Fibroblast of skin of abdomen (primary cell): ENCODE measurements around the gene TPRN.

ENCODE experiments used
- DNase-seq: peaks from one replicate; pipeline ENCODE4 v3.0.0-alpha.2; 2013

TPRN gene

DNA sequence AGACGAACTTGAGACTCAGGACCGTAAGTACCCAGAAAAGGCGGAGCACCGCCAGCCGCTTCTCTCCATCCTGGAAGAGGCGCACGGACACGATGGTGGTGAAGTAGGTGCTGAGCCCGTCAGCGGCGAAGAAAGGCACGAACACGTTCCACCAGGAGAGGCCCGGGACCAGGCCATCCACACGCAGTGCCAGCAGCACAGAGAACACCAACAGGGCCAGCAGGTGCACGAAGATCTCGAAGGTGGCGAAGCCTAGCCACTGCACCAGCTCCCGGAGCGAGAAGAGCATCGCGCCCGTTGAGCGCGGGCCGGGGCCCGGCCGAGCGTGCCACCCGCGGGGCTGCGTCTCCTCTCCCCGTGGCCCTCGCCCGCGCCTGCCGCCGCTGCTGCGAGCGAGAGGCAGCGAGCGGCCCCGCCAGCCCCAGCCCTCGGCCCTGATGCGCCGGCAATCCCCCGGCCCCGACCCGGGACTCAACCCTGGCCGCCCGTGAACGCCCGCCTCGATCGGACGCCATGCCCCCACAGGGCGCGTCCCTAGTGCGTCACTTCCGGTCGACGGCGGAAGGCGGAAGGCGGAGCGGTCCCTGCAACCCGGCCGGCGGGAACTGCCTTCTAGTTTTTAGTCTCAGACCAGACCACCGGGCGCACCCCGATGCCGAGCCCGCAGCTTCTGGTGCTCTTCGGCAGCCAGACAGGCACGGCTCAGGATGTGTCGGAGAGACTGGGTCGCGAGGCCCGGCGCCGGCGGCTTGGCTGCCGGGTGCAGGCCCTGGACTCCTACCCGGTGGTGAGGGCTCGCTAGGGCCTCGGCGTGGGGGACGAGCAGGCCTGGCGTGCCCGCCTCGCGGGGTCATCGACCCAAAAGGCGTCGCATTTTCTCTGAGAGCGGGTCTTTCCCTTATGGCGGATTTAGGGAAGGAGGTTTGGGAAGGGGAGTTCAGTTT lies 4.9 kb upstream of the TPRN start, which contains the start of the genes NDOR1 and TMEM203:
TSS of gene NDOR1 (plus strand) at position 575 of the 944 bp plus-strand sequence. CDS start at position 653, 78 bp downstream.
TSS of gene TMEM203 (minus strand) at position 523 of the 944 bp plus-strand sequence. CDS start at position 289, 234 bp downstream.
- DNase-seq = peak; percentile 85

DNA sequence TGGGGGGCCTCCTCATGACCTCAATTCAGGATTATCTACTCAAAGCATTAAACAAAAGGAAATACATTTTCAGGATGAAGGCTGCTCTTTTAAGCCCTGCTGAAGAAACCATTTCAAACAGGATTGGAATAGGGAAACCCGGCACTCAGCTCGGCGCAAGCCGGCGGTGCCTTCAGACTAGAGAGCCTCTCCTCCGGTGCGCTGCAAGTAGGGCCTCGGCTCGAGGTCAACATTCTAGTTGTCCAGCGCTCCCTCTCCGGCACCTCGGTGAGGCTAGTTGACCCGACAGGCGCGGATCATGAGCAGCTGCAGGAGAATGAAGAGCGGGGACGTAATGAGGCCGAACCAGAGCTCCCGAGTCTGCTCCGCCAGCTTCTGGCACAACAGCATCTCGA lies 4.2 kb upstream of the TPRN start:
- DNase-seq = no peak

DNA sequence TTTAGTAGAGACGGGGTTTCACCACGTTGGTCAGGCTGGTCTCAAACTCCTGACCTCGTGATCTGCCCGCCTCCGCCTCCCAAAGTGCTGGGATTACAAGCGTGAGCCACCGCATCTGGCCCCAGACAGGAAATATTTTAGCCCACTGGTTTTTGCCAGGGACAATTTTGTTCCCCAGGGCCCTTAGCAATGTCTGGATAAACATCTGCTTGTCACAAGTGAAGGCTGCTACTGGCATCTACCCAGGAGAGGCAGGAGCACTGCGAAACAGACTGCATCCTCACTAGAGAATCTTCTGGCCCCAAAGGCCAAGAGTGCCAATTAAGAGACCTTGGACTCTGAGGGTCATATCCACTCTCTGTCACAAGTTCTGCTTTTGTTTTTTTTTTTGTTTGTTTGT lies 2.4 kb upstream of the TPRN start:
- no peak for DNase-seq

DNA sequence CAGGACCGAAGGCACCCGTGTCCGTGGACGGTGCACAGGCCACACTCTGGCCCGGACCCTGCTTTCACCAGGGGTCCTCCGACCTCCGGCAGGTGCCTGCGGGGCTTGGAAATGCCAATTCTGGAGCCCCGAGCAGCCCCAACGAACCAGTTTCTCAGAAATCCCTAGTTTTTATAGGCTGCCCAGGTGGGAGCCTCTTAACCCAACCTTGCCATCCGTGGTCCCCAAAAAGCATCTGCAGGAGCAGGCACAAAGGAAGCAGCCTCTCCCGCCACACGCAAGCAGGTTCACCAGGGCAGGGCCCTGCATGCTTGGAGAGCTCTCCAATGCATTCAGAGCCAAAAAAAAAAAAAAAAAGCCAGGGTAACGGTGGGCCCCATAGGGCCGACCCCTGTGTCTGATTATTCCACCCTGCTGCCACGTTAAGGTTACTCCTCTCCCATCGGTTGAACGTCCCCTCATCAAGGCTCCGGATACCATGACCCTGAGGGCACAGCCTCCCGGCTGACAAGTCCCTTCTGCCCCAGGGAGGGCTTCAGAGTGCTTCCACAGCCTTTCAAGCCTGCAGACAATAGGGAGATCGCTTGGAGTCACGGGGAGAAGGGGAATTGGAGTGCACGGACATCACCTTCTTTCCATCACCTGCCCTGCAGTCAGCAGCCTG lies 796 bp upstream of the TPRN start:
- DNase-seq = no peak

- DNase-seq = no peak
Measured at GRCh38 chr9:137199411-137200121, 975 bp downstream of the TPRN start.

- no peak for DNase-seq
Measured at GRCh38 chr9:137198902-137199283, 1.6 kb downstream of the TPRN start.

GRCh38 chr9:137198051-137198901 lies 2.3 kb downstream of the TPRN start:
- no peak for DNase-seq

DNA sequence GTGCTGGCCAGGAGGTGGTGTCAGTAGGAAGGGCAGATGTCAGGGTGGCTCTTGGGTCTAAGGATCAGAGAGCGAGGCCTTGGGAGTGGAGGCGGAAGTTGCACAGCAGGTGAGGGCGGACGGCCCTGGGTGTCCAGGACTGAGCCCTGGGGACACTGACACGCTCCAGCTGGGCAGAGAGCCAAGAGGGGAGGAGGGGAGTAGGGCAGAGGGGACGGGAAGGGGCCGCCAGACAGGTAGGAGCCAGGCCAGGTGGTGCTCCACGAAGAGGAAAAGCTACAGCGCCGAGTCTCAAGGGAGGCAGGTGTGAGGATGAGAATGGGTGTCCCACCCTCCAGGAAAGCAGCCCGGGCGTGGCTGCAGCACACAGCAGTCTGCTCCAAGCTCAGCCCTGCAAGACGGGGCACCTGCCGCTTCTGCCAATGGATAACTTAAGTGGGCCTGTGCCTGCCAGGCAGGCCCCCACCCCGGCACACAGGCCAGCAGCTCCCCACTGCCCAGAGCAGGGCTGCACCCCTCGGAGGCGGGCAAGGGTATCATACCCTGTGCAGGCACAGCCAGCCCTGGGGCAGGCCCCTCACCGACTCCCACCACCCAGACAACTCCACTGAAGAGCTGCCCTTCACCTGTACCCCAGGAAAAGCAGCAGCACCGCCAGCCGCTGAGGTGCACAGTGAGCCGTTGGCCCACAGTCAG lies 4.9 kb downstream of the TPRN start:
- no peak for DNase-seq

- DNase-seq = no peak
Measured at GRCh38 chr9:137194909-137195308, 5.6 kb downstream of the TPRN start.

- no peak for DNase-seq
Measured at GRCh38 chr9:137194388-137194787, 6.2 kb downstream of the TPRN start.

DNA sequence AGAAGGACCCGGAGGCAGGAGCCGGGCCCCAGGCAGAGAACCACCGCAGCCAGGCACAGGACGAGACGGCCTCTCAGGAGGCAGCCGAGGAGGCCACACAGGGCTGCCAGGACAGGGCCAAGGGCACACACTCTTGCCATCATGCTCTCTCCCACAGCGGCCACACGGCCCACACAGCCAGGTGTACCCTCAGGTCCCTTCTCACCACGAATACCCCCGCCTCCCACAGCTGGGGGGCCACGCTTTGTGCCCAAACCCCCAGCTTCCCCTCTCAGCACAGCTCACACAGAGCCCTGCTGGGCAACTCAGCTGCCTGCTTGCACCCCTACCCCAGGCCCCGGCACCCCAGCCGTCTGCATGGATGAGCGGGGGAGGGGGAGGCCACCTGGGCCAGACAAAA lies 6.8 kb downstream of the TPRN start:
- DNase-seq = no peak

- DNase-seq = no peak
Measured at GRCh38 chr9:137192859-137193258, 7.7 kb downstream of the TPRN start.

GRCh38 chr9:137192448-137192780 lies 8.1 kb downstream of the TPRN start:
- no peak for DNase-seq

DNA sequence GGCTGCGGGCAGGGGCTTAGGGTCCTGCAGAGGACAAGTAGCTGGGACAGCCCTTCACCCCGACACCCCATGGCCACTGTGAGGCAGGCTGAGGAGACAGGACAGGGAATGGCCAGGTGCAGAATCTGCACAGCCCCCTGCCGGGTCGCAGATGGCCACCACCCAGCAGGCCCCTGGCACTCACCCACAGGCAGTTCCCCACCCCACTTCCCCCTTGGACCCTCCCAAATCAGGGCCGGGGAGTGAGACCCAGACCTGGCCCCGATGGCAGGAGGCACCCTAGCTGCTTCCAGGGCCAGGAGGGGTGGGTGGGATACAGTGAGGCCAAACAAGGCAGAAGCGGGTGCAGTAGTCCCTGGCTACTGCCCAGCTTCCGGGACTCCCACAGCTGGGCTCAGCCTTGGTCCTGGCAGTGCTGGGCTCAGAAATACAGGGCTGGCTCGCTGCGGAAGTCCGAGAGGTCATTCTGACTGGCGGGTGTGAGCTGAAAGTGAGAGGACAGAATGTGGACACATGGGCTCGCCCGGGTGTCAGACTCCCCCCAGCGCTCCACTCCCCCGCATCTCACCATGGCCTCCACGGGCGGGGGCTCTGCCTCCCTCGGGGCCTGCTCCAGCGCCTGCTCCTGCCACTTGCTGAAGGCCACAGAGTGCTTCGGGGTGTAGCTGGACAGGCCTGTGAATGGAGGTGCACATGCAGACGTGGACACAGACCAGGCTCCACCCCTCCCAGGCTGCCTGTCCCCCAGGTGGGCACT lies 8.7 kb downstream of the TPRN start:
- no peak for DNase-seq

DNA sequence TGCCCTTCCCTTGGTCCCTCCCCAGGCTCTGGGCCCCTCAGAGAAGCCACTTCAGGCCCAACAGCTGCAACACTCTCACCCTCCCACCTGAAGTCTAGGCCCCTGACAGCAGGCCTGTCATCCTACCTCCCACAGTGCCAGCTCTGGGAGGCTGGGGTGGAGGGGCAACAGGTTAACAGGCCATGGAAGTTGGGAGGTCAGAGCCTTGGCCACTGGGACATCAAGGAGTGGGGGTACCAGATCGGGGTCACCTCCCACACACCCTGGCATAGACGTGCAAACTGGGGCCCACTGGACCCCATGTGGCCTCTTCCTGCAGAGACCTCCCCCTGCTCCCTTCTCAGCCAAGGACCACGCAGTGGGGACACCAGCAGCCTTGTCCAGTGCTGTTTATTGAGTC lies 9.3 kb downstream of the TPRN start:
- DNase-seq = no peak

DNA sequence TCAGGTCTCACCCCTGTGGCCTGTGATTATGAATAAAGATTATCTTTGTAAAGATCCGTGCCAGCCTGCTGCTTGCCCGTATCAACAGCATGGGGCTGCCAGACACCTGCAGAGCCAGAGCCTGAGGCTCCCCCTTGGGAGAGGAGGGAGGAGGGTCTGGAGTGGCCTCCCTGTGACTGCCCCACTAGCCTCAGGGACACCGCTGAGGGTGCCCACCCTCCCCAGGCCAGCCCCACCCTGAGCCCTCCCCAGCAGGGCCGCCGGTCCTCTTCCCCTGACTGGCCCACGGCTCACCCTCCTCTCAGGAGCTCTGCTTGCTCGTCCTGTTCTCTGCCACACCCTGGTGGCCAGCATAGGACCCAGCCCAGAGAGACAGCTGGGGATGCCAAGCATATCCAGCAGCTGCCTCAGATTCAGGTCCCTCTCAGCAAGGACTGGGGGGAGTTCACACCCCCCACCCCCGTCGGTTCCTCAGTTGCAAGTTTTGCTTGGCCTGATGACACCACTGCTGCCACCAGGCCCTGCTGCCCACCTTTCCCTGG lies 10.2 kb downstream of the TPRN start:
- no peak for DNase-seq

DNA sequence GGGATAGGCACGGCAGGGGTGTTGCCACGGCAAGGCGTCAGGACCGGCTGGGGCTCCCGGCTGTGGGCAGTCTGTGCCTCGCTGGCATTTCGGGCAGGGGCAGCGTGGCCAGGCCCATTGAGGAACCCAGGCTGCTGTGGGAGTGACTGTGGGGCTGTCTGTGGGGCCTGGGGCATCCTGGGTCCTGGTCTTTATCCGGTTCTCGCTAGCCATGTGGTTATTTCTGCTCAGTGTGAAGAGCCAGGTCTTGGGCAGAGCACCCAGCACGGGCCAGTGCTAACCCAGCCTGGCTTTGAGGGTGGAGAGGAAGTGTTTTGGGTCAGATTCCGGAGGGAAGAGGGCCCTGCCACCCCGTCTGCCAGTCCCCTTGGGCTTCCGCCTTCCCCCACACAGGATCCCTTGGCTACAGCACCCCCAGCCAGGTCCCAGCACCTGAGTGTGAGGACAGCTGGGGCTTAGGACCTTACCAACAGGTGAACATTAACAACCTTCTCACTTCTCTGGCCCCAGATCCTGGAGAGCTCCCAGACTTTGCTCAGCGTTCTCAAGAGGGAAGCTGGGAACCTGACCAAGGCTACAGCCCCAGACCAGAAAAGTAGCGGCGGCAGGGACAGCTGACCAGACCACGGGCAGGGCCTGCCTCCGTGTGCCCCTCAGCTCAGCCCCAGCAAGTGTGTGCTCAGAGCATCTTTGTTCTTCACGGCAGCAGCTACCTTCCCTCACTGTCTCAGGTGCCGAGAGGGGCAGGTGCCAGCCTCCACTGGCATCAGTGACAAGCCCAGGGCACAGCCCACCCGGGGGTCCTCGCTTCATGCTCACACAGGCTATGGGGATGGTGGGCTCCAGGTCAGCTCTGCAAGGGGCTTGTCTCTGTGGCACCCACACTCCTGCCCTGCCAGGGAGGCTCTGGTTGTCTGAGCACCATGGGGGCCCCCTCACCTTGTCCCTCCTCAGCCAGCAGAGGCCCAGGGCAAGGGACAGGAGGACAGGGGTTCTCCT lies 10.9 kb downstream of the TPRN start:
- DNase-seq = no peak

DNA sequence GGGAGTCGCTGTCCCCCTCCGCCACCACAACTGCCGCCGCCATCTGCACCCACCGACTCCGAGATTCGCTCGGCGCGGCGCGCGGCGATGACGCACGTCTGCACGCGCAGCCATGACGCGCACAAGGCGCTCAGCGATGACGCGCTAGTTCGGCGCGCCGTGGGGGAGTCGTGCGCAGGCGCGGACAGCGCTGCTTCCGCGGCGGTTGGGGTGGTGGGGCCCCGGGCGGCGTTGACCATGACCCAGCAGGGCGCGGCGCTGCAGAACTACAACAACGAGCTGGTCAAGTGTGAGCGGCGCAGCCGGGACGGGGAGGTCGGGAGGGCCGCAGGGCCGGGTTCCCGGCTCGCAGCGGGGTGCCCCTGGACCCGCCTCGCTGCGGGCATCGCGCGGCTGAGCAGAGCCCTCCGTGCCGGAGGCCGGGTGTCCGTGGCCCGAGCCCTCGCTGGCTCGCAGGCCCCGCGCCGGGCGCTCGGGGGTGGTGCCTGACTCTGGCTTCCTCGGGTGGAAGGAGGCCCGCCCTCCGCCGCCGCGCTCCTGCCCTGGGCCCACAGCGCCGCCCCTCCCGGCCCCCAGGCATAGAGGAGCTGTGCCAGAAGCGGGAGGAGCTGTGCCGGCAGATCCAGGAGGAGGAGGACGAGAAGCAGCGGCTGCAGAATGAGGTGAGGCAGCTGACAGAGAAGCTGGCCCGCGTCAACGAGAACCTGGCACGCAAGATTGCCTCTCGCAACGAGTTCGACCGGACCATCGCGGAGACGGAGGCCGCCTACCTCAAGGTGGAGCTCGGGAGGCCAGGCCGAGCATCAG lies 11.8 kb downstream of the TPRN start, which contains the start of the genes ANAPC2 and SSNA1:
TSS of gene ANAPC2 (minus strand) at position 71 of the 807 bp plus-strand sequence. CDS start at position 43, 28 bp downstream.
TSS of gene SSNA1 (plus strand) at position 187 of the 807 bp plus-strand sequence. CDS start at position 238, 51 bp downstream.
- peak; percentile 91 for DNase-seq
